Stimulated activated CD4-positive, alpha-beta T cell treated with anti-CD3 and anti-CD28 coated beads, TNF-alpha, amount 100 ng/mL, for 1 hour (primary cell): Measurements from ENCODE around the gene SCN2B.

Experiments used
- DNase-seq, 3 donors: peaks; one replicate each; pipeline ENCODE4 v3.0.0-alpha.2; 2020; ENCODE audit warnings: low read depth in 3 of 3, low spot score in 1 of 3

The SCN2B gene, protein sequence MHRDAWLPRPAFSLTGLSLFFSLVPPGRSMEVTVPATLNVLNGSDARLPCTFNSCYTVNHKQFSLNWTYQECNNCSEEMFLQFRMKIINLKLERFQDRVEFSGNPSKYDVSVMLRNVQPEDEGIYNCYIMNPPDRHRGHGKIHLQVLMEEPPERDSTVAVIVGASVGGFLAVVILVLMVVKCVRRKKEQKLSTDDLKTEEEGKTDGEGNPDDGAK

GRCh38 chr11:118175993-118176777 lies at the start of gene SCN2B:
Gene SCN2B (minus strand): TSS chr11:118176639. CDS start chr11:118176431, 208 bp downstream.
- no peak for DNase-seq

GRCh38 chr11:118224511-118225188 lies 48.2 kb upstream of the SCN2B start, which contains the start of gene JAML:
Gene JAML (minus strand): TSS chr11:118225011. CDS start chr11:118214866, 10,145 bp downstream.
- DNase-seq: no peak

GRCh38 chr11:118223992-118224391 lies 47.6 kb upstream of the SCN2B start:
- no peak for DNase-seq

- no peak for DNase-seq
Measured at GRCh38 chr11:118223570-118223969, 47.1 kb upstream of the SCN2B start.

- no peak for DNase-seq
Measured at GRCh38 chr11:118222437-118222836, 46.0 kb upstream of the SCN2B start.

- DNase-seq: no peak
Measured at GRCh38 chr11:118221419-118221818, 45.0 kb upstream of the SCN2B start.

GRCh38 chr11:118219732-118220131 lies 43.3 kb upstream of the SCN2B start:
- DNase-seq: no peak

DNA sequence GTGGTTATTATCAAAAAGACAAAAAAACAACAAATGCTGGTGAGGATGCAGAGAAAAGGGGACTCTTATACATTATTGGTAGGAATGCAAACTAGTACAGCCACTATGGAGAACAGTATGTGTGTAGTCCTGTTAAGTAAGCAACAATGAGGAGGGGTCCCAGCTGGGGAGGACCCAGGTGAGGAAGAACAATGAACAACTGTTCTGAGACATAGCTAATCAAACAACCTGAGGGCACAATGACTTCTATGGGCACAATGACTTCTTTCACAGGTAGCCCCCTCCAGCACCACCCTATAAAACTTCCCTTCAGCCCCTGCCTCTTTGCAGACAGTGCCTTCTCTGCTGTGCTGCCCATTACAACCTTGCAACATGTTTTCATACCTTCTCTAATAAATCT lies 42.8 kb upstream of the SCN2B start:
- DNase-seq: no peak

DNA sequence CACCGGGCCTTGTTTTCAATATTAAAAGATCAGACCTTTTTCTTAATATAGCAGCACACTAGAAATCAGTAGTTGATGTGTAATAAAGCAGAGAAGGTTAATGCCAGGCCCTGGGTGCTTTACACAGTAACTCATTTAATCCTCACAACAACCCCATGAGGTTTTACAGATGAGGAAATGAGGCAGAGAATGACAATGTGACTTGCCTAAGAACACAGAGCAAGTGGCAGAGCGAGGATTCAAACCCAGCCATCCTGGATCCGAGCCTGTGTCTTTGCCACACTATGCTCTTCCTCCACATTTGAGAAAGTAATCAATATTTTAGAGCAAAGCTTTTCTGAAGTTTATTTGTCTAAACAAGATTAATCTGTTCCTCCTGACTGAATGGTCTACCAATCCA lies 41.1 kb upstream of the SCN2B start:
- no peak for DNase-seq

DNA sequence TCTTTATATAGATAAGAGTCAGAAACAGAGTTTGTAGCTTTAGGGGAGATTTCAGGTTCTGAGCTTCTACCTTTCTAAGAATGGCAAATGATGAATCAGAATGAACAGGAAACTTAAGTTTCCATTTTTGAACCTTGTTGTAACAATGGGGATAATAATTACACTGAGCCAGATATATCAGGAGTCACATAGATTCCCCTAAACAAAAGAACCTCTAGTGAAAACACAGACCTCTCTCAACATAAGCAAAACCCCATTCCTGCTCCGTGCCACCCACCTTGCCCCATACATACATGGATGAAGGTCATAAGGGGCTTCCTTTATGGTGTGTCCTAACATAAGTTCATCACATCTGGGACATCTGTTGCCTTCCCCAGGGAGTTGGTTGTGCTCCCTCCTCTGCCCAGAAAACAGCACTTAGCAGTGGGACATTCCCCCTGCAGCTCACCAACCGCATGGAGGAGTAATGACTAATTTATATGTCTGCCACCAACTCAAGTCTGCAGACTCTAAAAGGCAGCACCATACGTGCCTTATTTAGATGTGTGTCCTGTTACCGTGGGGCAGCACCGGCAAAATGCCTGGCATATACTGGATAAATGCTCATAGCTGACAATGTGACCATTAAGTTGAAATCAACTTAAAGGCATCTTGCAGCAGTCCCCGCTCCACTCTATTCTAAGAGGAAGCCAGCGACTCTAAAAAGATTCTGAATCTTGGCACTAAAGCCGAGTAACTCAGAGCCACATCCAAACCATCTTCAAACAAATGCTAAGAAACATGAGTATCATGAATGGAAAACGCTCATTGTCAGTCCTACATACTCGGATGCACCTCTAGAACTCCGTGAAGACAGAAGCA lies 40.4 kb upstream of the SCN2B start:
- no peak for DNase-seq

DNA sequence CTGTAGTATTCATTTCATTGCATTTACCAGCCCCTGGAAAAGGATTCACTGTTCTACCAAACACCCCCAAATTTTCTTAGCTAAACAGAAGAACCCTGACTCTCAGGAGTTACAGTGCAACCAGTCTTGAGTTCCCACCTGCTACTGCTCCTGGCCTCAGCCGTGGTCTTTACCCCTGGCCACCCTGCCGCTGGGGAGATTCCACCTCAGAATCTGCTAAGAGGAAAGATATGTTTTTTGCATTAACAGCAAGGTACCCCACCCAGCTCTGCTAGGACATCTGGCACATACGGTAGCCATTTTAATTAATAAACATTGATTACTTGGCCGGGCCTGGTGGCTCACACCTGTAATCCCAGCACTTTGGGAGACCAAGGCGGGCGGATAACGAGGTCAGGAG lies 39.3 kb upstream of the SCN2B start:
- no peak for DNase-seq

DNA sequence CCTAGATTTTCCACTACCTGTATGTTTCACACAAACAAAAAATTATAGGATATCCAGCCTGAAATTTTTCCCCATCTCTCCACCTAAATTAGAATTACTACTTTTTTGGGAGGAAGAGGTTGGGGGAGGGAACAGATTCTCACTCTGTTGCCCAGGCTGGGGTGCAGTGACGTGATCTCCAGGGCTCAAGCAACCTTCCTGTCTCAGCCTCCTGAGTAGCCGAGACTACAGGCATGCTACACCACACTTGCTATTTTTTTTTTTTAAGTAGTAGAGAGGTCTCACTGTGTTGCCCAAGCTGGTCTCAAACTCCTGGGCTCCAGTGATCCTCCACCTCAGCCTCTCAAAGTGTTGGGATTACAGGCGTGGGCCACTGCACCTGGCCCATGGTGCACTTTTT lies 38.8 kb upstream of the SCN2B start:
- no peak for DNase-seq

DNA sequence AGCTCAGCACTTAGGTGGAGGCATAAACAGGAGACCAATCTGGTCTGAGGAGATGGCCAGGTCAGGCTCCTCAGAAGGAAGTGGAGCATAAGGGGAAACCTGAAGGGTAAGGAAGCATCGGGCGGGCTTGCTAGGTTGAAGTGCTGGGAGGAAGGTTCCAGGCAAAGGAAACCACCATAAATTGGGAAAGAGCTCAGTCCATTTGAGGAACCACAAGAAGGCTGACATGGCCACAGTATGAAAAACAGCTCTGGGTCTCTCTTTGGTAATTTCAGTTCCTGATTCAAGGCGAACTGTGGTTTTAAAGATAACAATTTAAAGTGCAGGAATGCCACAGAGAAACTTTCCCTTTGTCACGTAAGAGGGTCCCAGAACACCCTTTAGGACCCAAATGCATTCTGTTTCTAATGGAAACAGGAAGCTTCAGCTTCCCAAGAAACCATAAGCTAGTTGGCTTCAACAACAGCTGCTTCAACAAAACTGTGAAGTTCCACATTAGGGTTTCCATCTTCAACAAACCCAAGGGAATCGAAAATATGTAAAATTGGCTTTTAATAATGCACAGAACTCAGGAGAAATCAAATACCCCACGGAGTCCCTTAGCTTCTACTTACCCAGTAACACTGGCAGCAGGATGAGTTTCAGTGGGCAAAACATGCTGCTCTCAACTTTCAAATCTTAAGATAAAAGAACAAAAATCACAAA lies 37.9 kb upstream of the SCN2B start:
- no peak for DNase-seq

- no peak for DNase-seq
Measured at GRCh38 chr11:118213781-118214180, 37.3 kb upstream of the SCN2B start.

GRCh38 chr11:118213201-118213600 lies 36.8 kb upstream of the SCN2B start:
- DNase-seq: no peak

DNA sequence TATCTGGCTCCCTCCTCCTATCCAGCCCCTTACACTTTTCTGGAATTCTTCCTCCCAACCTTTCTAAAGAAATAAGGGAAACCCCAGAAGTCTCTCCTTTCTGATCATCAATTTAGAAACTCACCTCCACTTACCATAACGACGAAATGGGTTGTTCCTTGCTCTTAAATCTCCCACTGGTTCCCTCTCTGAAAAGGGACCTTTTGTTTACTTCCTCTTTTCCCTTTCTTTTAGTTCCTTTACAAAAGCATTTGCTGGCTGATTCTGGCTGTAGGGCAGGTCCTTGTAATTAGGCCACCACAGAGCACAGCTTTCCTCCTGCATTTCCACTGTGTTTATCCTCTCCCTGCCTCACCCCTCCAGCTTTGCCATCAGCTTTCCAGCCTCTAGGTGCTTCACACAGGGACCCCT lies 36.3 kb upstream of the SCN2B start:
- no peak for DNase-seq

DNA sequence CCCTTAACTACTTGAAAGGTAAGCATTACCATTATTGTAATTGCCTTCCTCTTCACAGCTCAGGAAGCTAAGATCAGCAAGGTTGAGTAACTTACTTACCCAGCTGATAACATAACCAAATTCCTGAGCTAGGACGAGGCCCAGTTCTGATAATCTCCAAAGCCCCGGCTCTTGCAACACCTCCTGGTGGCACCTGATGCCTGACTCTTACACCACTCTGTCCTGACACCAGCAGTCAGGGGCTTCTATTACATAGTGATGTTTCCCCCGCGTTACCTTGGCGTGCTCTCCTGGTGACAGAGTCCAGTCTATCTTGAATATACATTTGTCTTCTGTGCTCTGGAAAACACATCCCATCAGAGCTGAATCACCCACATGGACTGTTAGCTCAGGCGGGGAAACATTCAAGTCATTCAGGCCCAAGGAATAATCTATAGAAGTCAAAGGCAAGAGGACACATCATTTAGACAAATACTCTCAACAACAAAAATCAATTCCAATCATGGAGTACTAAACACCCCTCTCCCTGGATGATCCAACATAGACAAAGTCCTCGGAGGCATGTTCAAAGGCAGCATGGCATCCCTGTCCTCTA lies 35.8 kb upstream of the SCN2B start:
- DNase-seq: no peak

DNA sequence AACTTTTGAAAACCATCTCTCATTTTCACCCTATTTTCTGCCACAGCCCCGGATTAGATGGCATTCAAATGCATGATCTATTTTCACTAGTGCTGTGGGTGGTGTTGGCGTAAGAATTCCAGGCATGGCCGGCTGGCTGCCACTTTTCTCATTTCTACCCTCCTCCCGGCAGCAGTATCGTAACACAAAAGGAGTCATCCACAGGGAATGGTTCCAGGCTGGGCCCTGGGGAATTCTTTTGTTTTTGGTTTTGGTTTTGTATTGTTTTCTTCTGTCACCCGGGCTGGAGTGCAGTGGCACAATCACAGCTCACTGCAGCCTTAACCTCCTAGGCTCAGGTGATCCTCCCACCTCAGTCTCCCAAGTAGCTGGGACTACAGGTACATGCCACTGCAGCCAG lies 34.6 kb upstream of the SCN2B start:
- DNase-seq: no peak

GRCh38 chr11:118210323-118210722 lies 33.9 kb upstream of the SCN2B start:
- DNase-seq: no peak

DNA sequence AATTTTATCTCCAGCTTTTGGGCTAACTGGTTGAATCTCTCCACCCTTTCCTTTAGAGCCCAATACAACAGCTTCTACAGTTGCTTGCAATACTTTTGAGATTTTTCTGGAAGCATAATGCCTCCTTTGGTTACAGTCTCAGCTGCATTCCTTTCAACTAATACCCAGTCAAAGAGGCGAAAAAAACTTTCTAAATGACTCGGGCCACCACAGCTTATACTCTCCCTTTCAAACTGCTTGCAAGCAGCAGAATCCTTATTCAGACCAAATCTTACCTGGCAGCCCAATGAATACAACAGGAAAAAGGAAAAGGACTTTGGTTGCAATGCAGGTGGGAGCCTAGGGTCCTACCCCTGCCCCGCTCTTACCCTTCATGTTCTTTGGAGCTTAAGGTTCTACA lies 32.6 kb upstream of the SCN2B start:
- DNase-seq: no peak
